Measurements from ENCODE around the gene WDPCP. TPM values are rescaled to one million over a fixed set of nuclear protein-coding genes. Genes with fewer than 3 reads are reported as not detected.
"Not testable (repeated sequence)": the region's sequence is repeated elsewhere in the genome, so short reads cannot be mapped to it uniquely, and the experiment has no call there.

The WDPCP gene
- total RNA-seq, 1 experiment from 2014 or later, result 7.8 TPM

DNA sequence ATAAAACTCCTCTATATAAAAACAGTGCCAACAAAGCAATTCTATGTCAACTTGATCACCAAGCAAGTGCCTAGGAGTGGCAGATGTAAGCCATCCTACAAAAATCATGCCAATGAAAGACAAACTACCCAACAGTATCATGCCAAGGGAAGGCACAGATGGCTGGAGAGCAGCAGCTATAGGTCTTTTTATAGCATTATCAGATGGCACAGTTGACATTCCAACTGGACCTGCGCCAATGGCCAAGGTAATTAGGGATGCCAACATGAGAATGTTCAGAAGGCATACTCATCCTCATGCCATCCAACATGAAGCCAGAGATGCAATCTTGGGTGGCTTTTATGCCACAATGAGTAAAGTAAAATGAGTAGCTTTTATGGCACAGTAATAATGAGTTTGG is 300.3 kb downstream of the WDPCP start:
- H3K27me3 ChIP-seq, result no peaks in the 10 kb centered on the region
- DNase-seq, result no peak
- peaks cover 3% of the 10 kb centered on the region; the same call in 1 of the 2 replicates for H3K9me3 ChIP-seq
- no peaks in the 10 kb centered on the region for H3K36me3 ChIP-seq
- H3K4me3 ChIP-seq, result no peak overlapping the region

DNA sequence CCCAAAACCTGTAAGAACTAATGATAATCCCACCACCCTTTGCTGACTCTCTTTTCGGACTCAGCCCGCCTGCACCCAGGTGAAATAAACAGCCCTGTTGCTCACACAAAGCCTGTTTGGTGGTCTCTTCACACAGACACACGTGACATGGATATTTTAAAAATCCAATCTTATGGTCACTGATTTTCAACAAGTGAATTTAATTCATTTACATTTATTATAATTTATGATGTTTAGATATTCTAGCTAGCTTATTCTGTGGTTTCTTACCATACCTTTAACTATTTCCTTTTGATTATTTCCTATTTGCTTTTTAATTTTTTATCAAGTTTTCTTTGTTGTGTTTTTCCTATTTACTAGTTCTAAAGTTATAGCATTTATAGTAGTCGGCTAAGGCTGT is 301.8 kb downstream of the WDPCP start:
- H3K36me3 ChIP-seq, H3K4me3 ChIP-seq, H3K9me3 ChIP-seq, DNase-seq, H3K27me3 ChIP-seq: not testable (repeated sequence)

DNA sequence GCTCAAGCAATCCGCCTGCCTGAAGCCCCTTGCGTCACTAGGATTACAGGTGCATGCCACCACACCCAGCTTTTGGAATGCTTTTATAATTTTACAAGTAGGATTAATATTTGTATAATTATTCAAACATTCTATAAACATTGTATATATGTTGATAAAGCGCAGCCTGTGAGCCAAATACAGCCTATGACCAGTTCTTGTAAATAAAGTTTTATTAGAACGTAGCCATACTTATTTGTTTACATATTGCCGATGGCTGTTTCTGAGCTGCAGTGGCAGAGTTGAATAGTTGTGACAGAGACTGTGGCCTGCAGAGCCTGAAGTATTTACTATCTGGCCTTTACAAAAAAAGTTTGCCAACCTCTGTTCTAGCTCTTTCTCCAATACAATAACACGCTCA is 305.0 kb downstream of the WDPCP start:
- no peak for DNase-seq
- Histone ChIP-seq H3K9me3 (peaks cover 5% of the 10 kb centered on the region), H3K36me3 (no peaks in the 10 kb centered on the region), H3K4me3 (no peak overlapping the region), H3K27me3 (no peaks in the 10 kb centered on the region)

DNA sequence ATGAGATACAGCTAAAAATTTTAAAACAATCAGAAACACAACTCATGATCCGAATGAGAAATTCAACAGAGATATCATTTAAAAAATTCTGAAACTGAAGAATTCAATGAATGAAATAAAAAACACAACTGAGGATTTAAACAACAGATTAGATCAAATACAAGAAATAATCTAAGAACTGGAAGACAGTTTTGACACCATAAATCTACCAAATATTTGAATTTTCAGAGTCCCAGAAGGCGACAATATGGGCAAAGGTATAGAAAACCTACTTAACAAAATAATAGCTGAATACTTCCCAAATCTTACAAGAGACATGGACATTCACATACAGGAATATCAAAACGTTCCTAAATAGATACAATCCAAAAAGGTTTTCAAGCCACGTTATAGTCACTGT is 315.7 kb downstream of the WDPCP start:
- H3K4me3 ChIP-seq, result no peak overlapping the region
- no peaks in the 10 kb centered on the region for H3K27me3 ChIP-seq
- H3K36me3 ChIP-seq, result no peaks in the 10 kb centered on the region
- H3K9me3 ChIP-seq, result peaks cover 17% of the 10 kb centered on the region
- DNase-seq, result no peak

DNA sequence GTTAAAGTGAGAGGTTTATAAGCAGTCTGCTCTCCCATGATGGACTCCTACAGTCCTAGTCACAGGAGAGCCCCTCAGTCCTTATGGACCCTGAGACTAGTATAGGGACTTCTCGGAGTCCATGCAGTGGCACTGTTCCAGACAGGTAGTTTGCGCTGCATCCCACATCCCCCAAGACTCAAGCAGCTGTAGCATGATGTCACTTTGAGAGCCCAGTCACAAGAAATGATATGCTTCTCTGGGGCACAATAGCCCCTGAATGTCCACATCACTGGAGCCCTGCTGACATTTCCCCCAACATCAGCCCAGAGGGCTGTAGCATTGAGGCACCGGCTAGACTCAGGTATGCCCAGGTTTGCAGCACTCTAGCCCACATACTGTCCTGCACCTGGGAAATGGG is 317.6 kb downstream of the WDPCP start:
- no peaks in the 10 kb centered on the region for H3K36me3 ChIP-seq
- no peak for DNase-seq
- H3K27me3 ChIP-seq, result no peaks in the 10 kb centered on the region
- H3K4me3 ChIP-seq, result no peak overlapping the region
- peaks cover 17% of the 10 kb centered on the region for H3K9me3 ChIP-seq

DNA sequence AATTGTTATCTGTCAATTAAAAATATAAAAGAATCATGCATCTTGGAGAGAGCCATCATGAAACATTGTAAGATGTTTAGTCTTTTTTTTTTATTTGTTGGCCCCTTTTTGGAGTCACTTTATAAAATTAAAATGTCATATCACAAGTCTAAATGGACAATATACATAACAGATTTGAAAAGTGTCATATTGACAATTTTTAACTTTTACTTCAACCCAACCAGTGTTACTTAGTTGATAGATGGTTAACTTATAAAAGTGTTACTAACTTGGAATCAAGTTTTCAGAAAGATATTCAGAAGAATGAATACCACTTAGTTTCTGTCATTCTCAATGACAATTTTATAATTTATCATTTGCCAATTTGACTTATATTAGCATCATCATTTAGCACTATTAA is 319.3 kb downstream of the WDPCP start:
- H3K27me3 ChIP-seq, result no peaks in the 10 kb centered on the region
- DNase-seq, result no peak
- H3K9me3 ChIP-seq, result peaks cover 13% of the 10 kb centered on the region
- H3K4me3 ChIP-seq, result no peak overlapping the region
- H3K36me3 ChIP-seq, result no peaks in the 10 kb centered on the region

DNA sequence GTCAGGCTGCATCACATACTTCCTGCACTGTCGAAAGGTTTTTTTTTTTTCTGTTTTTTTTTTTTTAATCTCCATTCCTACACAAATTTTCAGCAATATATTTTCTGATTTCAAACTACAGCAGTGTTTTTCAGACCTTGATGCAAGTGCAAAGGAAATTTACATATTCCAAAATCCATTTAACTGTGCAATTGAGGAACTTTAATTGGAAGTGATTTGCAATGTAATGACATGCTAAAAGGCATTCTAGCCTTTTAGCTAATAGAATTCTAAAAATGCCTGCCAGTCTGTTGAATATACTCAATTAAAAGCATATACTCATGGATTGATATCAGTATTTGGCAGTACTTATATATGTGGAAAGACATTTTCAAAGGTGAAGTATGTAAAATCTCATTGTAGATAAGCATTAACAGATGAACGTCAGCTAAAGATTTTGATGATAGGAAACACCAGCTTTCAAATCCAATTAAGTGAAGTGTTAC is 327.1 kb downstream of the WDPCP start:
- no peaks in the 10 kb centered on the region for H3K36me3 ChIP-seq

DNA sequence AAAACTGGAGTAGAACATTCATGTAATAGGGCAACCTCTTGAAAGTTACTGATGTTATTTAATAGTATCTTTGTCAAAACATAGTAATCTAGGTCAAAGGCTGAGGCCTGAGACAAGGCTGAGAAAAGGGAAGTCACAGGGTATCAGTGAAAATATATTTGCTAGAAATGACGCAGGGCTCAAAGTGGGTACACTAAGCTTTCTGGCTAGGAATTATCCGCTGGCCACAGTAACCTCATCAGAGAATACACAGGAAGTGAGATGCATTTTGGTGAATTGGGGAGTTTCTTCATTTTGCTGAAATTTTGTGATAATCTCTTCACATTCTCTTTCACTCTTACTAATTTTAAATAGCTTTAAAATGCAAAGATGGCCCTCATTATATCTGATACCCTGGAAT is 330.8 kb downstream of the WDPCP start:
- Histone ChIP-seq H3K9me3 (no peaks in the 10 kb centered on the region), H3K36me3 (no peaks in the 10 kb centered on the region), H3K27me3 (no peaks in the 10 kb centered on the region), H3K4me3 (no peak overlapping the region)
- DNase-seq, result no peak

More for the DNA sequence above, 327.1 kb downstream of the WDPCP start:
- DNase-seq, result no peak
- no peak overlapping the region for H3K4me3 ChIP-seq
- H3K9me3 ChIP-seq, result no peaks in the 10 kb centered on the region
- no peaks in the 10 kb centered on the region for H3K27me3 ChIP-seq

DNA sequence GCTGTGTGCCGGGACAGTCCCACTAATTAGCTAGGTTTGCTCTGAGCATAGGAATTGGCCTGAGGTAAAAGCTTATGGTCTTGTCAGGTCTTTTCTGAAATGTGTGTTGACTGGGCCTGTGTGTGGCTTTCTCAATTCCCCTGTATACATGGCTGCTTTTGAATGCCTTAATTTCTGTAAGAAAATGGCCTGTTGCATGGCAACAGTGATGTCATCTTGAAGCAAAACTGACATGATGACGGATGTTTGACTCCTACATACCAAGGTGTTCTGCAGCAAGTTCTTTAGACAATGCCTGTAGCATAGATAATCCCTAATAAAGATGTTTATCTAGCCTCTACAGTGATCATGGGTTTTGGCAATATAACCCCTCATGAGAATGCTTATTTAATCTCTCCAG is 339.1 kb downstream of the WDPCP start:
- DNase-seq, result no peak
- no peak overlapping the region for H3K4me3 ChIP-seq
- no peaks in the 10 kb centered on the region for H3K36me3 ChIP-seq
- no peaks in the 10 kb centered on the region for H3K27me3 ChIP-seq
- H3K9me3 ChIP-seq, result no peaks in the 10 kb centered on the region

DNA sequence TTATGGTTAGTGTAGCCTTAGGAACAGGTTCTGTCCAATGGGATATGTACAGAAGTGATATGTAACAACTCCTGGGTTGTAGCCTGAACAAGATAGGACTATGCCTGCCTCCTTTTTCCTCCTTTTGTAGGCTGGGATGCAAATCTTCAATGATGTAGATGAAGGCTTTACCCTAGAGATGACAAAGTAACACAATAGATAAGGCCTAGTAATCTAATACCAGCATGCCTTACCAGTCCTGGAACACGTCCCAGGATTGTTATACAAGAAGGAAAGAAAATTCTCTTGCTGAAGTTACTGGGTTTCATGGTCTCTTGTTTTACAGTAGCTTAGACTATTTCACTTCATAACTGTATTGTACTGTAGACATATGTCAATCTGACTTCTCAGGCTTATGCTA is 345.5 kb downstream of the WDPCP start:
- DNase-seq, result no peak
- Histone ChIP-seq H3K36me3 (no peaks in the 10 kb centered on the region), H3K9me3 (no peaks in the 10 kb centered on the region), H3K4me3 (no peak overlapping the region), H3K27me3 (no peaks in the 10 kb centered on the region)

DNA sequence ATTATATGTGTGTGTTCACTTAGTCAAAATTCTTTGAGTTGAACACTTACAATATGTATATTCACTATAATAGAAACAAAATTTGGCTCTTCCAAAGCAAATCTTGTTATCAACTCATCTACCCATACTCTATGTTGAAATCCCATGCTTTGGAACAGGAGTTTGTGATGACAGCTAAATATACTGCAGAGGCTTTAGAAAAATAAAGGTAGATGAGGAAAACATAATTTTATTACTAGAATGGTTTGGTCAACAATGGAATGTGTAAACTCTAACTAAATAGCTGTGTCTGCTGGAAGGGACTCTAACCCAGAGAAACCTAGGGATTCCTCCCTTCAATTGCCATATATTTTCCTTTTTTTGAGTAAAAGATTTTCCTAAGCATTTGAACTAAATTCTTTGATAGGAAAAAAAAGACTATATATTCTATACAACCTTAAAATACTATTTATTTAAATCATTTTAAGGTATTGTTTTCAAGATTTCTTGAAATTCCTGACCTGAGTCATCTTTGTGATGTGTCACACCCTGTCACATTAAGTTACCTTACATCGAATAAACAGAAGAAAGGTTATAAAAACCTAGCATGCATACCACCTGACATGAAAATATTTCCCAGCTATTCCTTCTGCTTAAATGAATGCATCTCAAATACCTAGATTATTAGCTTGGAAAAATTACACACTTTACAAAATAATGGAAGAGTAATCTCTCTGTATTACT is 362.2 kb downstream of the WDPCP start:
- Histone ChIP-seq H3K27me3 (no peaks in the 10 kb centered on the region), H3K36me3 (no peaks in the 10 kb centered on the region), H3K4me3 (no peak overlapping the region), H3K9me3 (no peaks in the 10 kb centered on the region)
- no peak for DNase-seq

DNA sequence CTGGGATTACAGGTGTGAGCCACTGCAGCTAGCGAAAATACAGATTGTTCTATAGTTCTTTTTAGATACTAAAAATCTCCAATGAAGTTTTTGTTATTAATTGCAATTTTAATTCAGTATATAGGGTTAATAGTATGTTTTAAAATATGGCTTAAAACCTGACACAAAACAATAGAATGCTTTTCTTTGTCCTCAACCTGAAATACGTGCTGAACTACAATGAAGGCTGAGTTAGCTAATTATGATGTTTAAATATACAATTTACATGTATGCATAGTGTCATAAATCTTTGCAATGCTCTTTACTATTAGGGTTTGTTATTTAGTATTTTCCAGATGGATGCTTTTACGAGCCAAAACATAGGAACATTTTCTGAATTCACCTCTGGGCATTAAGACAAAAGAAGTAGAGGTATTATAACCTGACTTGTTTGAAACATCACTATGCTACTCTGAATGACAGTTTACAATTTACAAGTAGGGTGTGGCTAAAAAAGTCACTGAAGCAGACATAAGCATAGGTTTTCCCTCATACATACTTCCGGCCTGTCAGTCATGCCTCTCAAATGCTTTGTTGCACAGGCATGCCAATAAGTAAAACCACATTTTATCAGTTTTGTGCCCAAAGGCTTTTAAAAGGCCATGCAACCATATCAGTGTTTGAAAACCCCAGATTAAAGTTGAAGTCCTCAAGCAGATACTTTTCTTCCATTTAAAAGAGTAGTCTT is 369.3 kb downstream of the WDPCP start:
- DNase-seq, result no peak
- Histone ChIP-seq H3K27me3 (no peaks in the 10 kb centered on the region), H3K4me3 (no peak overlapping the region), H3K36me3 (no peaks in the 10 kb centered on the region), H3K9me3 (no peaks in the 10 kb centered on the region)

DNA sequence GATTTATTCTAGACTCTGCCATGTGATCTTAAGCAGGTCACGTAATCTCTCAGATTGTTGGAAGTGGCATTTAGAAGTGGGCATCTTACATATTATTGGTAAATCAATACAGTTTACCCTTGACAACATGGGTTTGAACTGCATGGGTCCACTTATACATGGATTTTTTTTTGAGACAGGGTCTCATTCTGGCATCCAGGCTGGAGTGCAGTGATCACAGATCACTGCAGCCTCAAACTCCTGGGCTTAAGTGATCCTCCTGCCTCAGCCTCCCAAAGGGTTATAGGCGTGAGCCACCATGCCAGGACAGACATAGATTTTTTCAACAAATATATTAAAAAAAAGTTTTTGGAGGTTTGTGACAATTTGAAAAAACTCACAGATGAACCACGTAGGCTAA is 393.0 kb downstream of the WDPCP start:
- H3K27me3 ChIP-seq, result no peaks in the 10 kb centered on the region
- no peak overlapping the region for H3K4me3 ChIP-seq
- H3K36me3 ChIP-seq, result no peaks in the 10 kb centered on the region
- DNase-seq, result no peak
- no peaks in the 10 kb centered on the region for H3K9me3 ChIP-seq

DNA sequence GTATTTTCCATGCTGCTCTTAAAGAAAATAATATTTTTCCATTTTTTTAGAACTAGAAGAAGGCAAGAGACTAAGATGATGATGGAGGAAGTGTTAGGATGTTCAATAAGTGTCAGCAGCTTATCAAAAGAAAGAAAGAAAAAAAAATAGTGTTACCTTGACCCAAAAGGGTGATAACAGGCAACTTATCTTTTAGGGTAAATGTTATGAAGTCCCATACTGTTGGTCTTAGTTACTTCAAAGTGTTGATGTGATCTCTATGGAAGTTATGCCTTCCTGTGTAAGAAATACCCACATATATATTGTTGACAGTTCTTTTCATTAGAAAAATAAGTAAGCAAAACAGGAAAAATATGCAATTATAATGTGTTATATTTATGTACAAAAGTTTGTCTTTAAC is 394.1 kb downstream of the WDPCP start:
- no peaks in the 10 kb centered on the region for H3K9me3 ChIP-seq
- H3K36me3 ChIP-seq, result no peaks in the 10 kb centered on the region
- no peak overlapping the region for H3K4me3 ChIP-seq
- DNase-seq, result no peak
- no peaks in the 10 kb centered on the region for H3K27me3 ChIP-seq

DNA sequence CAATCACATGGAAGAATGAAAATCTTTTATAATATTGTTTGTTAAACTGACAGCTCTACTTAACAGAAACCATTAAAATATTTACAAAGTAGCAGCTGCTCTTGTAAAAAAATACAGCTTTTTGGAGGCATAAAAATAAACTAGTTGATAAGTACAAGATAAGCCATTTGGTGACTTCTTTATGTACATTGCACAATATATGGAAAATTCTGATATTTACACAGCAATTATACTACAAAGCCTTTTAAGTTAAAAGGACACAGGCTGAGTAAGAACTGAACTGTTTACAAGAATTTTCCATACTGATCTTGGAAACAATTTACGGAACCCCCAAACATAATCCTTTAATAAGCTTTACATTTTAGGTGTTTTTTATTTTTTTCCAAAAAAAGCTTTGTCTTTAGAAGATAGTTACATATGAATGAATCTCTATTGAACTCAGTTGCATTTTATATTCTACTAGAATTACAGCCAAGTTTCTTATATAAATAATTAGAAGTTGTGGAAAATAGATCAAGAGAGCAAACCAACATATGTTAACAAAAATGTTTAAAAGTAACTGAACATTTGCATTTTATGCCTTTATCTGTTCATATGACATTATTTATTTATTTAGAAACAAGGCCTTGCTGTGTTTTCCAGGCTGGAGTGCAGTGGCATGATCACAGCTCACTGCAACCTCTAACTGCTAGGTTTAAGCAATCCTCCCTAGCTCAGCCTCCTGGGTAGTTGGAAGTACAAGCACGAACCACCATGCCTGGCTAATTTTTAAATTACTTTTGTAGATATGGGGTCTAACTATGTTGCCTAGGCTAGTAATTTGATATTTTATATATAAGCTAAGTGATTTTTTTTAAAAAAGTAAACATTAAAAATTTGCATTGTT is 395.1 kb downstream of the WDPCP start:
- Histone ChIP-seq H3K4me3 (no peak overlapping the region), H3K9me3 (no peaks in the 10 kb centered on the region), H3K27me3 (no peaks in the 10 kb centered on the region), H3K36me3 (no peaks in the 10 kb centered on the region)
- no peak for DNase-seq

DNA sequence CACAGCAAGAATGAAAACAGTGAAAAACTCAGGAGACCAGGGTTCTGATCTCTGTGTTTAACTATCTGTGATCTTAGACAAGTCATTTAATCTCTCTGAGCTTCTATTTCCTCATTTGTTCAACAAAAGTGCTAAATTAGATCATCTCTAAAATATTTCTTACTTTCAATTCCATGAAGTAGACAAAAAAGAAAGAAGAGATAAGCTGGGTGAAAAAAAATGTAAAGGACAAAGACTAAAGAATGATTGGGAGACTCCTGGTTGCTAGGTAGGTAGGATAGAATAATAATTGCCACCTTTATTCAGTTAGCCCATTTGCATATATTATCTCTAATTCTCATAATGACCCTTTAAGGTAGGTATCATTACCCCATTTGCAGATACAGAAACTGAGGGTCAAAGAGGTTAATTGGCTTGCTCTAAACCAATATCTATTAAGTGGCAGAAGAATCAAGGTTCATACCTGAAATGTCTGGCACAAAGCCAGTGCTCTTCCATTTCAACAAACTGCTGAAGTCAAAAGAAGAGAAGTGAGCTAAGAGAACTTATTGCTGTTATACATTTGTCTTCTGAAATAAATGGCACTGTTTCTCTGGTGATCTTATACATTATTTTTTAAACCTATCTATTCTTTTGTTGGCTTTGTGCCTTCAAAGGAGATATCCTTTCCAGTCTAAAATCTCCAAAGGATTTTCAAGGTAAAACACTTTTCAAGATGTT is 395.9 kb downstream of the WDPCP start:
- no peaks in the 10 kb centered on the region for H3K27me3 ChIP-seq
- no peaks in the 10 kb centered on the region for H3K36me3 ChIP-seq
- H3K4me3 ChIP-seq, result no peak overlapping the region
- no peaks in the 10 kb centered on the region; the same call in 1 of the 2 replicates for H3K9me3 ChIP-seq
- no peak for DNase-seq
